GM21390 (cell line): ENCODE measurements around the gene PLCB3.

Experiments
- ATAC-seq: cut with Tn5 transposase; IDR thresholded peaks from one replicate; pipeline ENCODE4 v1.9.1; 2021; ENCODE audit not compliant: unreplicated experiment

The PLCB3 gene

DNA sequence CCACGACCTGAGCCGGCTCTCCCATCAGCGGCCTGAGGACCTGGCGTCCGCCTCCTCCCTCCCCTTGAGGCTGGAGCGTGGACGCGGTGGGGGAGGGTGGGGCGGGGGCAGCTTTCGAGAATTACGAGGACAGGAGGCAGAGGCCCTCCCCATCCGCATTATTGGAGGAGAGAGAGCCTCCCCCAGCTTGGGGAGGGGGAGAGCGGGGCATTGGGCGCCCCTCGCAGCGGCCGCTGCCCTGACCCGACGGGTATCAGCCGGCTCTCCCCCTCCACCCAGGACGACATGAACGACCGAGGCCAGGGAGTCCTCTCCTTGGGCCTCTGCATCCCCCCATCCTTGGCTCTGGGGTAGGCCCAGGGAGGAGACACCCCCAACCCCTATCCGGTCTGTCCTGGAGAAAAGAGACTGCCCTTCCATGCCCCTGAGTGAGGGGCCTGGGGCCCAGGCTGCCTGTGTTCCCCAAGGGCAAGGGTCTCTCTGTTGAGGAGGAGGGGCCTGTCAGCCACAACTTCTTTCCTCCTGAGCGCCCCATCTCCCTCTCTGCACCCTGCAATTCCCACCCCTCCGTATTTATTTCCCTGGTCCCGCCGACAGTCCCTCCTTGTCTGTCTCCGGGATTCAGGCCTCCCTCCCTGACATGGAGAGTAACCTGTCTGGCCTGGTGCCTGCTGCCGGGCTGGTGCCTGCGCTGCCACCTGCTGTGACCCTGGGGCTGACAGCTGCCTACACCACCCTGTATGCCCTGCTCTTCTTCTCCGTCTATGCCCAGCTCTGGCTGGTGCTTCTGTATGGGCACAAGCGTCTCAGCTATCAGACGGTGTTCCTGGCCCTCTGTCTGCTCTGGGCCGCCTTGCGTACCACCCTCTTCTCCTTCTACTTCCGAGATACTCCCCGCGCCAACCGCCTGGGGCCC, 34.8 kb downstream of the PLCB3 start:
- no peak for ATAC-seq

DNA sequence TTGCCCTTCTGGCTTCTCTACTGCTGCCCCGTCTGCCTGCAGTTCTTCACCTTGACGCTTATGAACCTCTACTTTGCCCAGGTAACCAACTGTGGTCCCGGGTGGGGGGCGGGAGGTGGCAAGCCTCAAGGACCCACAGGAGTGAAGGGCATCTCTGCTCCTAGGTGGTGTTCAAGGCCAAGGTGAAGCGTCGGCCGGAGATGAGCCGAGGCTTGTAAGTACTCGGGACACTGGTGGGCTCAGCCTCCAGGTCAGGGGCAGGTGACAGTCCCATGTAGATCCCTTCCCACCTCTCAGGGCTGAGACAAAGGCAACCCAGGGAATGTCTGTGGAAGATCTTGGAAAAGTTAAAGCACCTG, 35.5 kb downstream of the PLCB3 start:
- no peak for ATAC-seq

DNA sequence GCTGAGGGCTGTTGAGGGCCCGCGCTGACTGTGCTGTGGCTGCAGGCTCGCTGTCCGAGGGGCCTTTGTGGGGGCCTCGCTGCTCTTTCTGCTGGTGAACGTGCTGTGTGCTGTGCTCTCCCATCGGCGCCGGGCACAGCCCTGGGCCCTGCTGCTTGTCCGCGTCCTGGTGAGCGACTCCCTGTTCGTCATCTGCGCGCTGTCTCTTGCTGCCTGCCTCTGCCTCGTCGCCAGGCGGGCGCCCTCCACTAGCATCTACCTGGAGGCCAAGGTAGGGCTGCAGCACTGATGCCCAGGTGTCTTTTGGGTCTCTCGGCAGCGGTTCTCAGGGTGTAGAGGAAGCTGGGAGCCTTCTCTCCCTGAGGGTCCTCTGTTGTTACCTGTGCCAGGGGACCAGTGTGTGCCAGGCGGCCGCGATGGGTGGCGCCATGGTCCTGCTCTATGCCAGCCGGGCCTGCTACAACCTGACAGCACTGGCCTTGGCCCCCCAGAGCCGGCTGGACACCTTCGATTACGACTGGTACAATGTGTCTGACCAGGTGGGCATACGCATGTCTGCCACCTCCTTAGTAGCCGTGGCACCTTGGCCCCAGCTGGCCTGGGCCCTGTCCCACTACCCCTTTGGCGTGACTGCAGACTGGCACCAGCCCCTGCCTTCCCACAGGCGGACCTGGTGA, 36.5 kb downstream of the PLCB3 start:
- ATAC-seq: no peak

DNA sequence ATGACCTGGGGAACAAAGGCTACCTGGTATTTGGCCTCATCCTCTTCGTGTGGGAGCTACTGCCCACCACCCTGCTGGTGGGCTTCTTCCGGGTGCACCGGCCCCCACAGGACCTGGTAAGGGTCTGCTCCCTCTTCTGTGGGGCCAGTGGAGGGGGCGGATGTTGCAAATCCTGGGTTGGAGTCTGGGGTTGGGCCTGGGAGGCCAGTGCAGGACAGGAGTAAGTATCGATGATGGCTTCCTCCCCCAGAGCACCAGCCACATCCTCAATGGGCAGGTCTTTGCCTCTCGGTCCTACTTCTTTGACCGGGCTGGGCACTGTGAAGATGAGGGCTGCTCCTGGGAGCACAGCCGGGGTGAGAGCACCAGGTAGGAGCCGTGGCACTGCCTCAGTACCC, 37.0 kb downstream of the PLCB3 start:
- ATAC-seq: no peak

DNA sequence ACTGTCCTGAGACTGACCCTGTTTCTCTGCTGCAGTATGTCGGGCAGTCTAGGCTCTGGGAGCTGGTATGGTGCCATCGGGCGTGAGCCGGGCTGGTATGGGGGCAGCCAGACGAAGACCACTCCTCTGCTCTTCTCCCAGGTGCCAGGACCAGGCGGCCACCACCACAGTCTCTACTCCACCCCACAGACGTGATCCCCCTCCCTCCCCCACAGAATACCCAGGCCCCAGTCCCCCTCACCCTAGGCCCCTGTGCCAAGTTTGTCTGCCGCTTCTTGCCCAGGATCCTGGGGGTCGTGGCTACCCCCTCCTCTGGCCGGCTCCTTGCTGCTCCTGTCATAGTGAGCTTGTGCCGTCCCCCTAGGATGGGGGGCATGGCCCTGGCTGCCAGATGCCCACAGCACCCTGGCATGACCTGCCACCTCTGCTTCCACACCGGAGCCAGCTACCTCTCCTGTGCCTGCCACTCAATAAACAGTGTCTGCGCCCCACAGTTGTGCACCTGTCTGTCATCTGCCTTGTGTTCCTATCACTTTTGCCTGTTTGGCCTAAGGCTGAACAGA, 37.8 kb downstream of the PLCB3 start:
- ATAC-seq: no peak

DNA sequence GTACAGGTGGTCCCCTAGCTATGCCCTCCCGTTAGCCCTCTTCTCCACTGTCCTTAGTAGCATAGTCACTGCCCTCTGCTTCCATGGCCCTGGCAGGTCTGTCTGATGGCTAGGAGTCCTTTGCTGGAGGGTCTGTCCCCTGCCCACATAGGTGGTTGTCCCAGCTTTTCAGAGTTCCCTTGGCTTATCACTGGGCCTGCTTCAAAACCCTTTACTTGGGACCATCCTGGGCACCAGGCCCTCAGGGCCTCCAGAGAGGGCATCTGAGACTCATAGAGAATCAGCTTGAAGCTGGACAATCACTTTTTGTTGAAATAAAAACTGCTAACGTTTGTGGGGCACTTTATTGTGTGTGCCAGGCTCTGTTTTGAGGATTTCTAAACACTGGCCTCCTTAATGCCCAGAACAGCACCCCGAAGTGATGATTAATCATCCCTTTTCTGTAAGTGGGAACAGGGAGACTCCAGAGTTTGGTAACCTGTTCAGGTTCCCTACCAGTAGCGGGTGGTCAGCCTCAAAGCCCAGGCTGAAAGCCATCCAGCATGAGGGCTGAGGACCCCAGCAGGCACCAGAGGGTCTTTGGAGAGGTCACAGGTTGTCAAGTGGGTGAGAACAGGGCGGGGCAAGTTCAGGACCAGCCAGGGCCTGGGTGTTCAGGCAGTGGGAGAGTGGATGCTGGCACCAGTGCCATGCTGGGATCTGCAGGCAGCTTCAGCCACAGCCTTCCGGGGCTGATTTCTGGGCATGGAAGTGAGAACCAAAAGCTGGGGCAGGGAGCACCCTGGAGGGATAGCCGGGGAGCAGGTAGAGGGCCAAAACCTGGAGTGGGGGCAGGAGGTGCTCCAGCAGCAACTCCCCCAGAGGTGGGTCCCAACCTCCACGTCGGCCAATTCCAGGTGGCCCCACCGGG, 39.3 kb downstream of the PLCB3 start:
- ATAC-seq: no peak

DNA sequence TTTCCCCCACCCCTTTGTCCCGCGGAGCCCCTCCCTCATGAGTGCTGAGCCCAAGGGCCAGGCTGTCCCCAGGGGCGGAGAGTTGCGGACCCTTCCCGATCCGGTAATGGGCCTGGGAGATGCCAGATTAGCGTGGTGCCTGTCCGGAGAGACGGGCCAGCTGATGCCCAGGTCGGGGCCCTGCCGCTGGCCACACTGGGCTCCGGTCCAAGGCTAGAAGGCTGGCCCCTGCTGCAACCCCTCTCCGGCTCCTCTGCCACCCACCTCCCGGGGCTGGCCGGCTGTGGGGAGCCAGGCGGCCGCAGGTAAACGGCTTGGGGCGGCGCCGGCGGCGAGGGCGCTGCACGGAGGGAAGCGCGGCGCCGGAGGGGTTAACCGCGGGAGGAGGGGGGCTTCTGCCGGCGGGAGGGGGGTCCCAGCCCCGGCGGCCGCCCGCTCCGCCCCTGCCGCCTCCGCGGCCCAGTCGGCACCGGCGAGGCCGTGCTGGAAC, 40.0 kb downstream of the PLCB3 start, which contains the start of gene KCNK4:
Gene KCNK4, plus strand, starts transcription at position 41 of the 490 bp plus-strand sequence. CDS start 1,717 bp downstream, outside the sequence.
- no peak for ATAC-seq

DNA sequence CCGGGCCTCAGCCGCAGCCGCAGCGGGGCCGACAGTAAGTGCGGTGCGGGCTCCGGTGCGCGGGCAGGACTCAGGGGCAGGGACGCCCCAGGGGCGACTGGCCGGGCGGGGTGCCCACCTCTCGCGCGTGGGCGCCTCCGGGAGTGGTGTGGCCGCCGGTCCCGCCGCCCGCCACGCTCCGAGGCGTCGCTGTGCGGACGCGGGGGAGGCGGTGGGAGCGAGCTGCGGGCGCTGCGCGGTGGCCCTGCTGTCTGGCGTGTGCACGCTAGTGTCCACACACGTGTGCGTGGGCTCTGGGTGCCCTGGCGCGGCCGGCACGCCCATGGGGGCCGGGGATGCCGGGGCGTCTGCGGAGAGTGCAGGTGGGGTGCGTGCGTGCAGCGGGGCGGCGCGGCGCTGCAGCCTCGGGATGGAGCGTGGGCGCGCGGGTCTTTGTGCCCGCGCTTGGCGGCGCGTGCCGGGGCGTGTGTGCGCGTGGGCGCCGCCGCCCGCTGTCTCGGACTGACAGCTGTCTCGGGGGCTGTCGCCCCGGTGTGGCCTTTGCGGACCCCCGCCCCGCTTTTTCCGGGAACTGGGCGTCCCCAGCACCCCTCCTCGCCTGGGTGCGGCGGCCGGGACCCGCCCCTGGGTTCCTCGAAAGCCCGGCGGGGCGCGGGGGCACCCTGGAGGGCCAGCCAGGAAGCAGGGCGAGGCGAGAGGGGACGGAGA, 40.6 kb downstream of the PLCB3 start:
- no peak for ATAC-seq

DNA sequence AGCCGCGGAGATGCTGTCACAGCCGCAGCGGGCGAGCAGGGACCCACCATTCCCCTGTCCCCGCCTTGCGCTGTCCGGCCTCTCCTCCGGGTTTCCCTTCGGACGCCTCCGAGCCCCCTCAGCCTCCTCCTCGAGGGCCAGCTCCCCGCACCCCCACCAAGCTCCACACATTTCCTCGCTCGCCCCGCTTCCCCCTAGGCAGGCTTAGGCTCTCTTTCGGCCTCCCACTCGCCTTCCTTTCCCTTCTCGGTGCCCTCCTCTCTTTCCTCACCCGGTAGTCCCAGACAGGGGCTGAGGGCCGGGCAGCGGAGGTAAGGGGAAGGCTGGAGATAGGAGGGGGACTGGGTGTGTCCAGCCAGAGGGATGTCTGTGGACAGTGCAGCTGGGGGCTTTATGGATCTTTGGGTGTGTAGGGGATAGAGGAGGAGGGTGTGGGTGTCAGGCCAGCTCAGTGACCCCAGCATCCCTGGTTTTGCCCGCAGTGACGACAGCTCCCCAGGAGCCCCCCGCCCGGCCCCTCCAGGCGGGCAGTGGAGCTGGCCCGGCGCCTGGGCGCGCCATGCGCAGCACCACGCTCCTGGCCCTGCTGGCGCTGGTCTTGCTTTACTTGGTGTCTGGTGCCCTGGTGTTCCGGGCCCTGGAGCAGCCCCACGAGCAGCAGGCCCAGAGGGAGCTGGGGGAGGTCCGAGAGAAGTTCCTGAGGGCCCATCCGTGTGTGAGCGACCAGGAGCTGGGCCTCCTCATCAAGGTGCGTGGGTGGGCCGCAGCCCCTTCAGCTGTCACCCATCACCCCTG, 41.3 kb downstream of the PLCB3 start:
- ATAC-seq: no peak

DNA sequence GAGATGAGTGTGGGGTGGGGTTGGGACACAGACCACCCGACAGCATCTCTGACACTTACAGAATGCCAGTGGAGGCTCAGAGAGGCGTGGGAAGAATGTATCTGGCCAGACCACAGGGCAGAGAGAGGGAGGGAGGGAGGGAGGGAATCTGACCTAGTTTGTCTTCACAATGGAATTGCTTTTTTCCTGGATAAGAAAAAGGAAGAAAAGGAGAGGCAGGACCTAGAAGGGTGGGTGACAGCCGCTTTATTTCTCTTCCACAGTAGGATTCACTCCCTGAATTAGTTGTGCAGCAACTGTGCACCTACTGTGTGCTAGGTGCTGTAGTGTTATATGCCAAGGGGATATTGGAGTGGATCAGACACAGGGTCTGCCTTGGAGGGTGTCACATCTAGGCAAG, 43.4 kb downstream of the PLCB3 start:
- ATAC-seq: no peak

DNA sequence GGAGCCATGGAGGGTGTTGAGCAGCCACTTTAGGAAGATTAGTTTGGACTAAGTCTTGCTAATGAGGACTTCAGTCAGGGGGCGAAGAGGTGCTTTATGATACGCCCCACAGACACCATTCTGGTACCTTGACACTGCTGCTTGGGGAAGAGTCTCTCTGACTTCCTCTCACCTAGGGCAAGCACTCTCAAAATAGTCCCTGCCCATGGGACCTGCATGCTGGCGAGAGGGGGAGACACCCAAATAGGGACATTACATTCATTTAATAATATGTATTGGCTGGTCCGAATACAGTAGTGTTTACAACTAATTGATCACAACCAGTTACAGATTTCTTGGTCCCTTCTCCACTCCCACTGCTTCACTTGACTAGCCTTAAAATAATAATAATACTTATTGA, 44.4 kb downstream of the PLCB3 start:
- ATAC-seq: no peak

DNA sequence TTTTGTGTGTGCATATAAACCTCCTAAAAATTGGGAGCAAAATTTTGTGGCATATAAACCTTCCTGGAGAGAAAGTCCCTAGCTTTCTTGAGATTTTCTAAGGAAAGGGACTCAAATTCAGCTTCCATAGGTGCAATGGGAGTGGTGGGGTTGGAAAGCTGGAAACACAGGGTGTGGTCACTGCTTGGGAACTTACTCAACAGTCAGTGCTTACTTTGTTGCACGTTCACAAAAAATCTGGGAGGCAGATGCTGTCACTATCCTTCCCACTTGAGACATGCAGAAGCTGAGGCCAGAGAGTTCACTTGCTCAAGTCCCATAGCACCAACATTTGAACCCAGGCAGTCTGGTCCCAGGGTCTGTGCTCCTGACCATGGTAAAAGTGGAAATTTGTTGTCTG, 44.9 kb downstream of the PLCB3 start:
- ATAC-seq: no peak

DNA sequence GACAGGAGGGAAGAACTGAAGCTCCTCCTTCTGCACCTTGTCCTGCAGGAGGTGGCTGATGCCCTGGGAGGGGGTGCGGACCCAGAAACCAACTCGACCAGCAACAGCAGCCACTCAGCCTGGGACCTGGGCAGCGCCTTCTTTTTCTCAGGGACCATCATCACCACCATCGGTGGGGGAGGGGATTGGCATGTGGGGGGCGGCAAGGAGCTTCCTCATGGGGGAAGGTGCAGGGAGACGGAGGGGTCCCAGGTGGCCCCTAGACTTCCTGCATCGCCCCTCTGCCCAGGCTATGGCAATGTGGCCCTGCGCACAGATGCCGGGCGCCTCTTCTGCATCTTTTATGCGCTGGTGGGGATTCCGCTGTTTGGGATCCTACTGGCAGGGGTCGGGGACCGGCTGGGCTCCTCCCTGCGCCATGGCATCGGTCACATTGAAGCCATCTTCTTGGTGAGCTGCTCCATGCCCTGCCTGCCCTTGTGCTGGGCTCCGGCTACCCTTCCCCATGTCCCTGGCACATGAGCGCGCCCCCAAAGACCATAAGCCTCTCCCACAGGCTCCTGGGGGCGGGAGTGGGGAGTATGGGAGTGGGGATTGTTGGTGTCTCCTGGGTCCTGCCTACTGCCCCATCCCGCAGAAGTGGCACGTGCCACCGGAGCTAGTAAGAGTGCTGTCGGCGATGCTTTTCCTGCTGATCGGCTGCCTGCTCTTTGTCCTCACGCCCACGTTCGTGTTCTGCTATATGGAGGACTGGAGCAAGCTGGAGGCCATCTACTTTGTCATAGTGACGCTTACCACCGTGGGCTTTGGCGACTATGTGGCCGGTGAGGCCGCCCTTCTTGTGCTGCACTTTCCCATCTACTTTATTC, 45.7 kb downstream of the PLCB3 start:
- no peak for ATAC-seq

DNA sequence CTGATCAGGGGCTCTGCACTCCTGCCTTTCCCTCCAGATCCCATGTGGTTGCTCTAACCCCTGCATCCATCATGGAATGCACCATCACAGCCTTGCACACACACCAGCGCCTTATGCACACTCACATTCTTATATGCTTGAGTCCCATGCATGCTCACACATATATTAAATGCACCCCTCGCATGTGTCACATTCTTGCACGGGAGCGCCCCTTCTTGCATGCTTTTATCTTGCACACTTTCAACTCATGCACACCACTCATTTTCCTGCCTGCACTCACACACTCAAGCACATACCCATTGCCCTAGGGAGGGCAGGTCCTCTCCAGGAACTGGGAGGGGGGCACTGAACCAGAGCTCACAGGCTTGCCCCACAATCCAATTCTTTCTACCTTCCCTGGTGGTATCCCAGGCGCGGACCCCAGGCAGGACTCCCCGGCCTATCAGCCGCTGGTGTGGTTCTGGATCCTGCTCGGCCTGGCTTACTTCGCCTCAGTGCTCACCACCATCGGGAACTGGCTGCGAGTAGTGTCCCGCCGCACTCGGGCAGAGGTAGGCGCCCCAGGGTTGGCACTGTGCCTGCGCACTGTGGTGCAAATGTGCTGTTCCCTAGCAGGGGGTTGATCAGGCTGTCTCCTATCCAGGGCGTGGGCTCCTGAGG, 46.5 kb downstream of the PLCB3 start:
- no peak for ATAC-seq

DNA sequence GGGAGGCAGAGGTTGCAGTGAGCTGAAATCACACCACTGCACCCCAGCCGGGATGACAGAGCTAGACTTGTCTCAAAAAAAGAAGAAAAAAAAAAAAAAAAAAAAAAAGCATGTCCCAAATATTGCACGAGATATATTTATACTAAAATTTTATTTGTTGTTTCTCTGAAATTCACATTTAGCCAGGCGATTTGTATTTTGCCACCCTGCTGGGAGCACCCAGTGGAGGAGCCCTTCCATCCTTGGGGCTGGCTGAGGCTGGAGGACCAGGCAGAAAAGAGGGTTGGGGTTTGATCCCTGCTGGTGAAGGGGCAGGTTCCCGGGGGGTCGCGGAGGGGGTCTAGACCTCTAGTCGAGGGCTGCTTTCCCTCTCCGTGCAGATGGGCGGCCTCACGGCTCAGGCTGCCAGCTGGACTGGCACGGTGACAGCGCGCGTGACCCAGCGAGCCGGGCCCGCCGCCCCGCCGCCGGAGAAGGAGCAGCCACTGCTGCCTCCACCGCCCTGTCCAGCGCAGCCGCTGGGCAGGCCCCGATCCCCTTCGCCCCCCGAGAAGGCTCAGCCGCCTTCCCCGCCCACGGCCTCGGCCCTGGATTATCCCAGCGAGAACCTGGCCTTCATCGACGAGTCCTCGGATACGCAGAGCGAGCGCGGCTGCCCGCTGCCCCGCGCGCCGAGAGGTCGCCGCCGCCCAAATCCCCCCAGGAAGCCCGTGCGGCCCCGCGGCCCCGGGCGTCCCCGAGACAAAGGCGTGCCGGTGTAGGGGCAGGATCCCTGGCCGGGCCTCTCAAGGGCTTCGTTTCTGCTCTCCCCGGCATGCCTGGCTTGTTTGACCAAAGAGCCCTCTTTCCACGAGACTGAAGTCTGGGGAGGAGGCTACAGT, 47.9 kb downstream of the PLCB3 start:
- ATAC-seq: no peak

DNA sequence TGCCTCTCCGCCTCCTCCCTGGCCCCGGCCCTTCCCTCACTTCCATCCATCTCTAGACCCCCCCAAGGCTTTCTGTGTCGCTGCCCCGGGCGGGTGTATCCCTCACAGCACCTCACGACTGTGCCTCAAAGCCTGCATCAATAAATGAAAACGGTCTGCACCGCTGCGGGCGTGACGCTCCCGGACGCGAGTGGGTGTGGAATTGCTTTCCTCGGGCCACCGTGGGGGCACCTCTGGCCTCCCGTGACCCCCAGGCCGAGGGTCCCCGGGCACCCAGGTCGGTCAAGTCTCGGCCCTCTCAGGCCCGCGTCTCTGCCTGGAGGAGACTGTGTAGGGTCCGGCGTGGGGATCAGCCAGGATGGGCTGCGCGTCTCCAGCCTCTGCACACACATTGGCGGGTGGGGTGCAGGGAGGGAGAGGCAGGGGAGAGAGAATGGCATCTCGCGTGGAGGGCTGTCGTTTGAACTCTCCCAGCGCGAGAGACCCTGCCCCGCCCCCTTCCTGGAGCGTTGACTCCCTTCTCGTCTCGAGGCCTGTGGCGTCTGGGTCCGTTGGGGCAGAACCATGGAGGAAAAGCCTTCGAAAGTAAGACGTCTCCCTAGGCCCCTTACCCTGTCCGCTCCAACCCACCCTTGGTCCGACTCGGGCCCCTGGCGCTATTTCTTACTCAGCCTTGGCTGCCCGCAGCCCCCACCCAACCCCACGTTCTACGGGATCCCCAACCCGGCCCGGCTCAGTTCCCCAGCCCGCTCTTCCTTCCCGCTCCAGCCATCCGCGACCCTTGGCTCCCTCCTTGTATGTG, 48.7 kb downstream of the PLCB3 start, which contains the start of gene CATSPERZ:
Gene CATSPERZ, plus strand, starts transcription at position 512 of the 802 bp plus-strand sequence. Its CDS starts 53 bp downstream, at position 565.
- ATAC-seq: no peak
